GM19324 (cell line): ENCODE measurements around the gene PIANP.
"Not testable (repeated sequence)": the region's sequence is repeated elsewhere in the genome, so short reads cannot be mapped to it uniquely, and the experiment has no call there.

Source experiments
- ATAC-seq: cut with Tn5 transposase; IDR thresholded peaks from one replicate; pipeline ENCODE4 v1.9.1; 2021; ENCODE audit warnings: mild to moderate bottlenecking, moderate library complexity; ENCODE audit not compliant: unreplicated experiment, low FRiP score

The PIANP gene

DNA sequence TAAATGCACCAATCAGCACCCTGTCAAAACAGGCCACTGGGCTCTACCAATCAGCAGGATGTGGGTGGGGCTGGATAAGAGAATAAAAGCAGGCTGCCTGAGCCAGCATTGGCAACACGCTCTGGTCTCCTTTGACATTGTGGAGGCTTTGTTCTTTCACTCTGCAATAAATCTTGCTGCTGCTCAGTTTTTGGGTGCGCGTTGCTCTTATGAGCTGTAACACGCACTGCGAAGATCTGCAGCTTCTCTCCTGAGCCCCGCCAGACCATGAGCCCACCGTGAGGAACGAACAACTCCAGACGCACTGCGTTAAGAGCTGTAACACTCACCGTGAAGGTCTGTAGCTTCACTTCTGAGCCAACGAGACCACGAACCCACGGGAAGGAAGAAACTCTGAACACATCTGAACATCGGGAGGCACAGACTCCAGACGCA is 8.4 kb upstream of the PIANP start:
- ATAC-seq: no peak

- ATAC-seq: not testable (repeated sequence)
These were observed 7.7 kb upstream of the PIANP start for GRCh38 chr12:6708351-6708750.

DNA sequence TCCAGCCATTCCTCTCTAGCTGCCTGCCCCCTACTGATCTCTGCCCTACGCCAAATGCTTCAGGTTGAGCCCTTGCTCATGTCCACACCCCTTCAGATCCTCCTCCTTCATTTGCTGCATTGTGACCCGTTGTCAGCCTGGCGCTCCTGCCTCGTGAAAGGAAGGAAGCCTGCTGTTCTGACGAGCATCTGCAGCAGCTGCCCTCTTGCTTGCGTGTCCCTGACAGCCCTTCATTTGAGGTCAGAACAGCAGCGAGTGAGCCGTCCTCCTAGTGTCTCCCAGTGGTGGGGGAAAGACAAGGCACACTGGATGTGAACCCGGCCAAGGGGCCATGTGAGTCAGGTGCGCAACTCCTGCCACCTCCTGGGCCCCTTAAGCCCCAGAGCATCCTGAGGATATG is 3.0 kb upstream of the PIANP start:
- ATAC-seq: no peak

- no peak for ATAC-seq
These were observed 608 bp upstream of the PIANP start for GRCh38 chr12:6701078-6701768.

DNA sequence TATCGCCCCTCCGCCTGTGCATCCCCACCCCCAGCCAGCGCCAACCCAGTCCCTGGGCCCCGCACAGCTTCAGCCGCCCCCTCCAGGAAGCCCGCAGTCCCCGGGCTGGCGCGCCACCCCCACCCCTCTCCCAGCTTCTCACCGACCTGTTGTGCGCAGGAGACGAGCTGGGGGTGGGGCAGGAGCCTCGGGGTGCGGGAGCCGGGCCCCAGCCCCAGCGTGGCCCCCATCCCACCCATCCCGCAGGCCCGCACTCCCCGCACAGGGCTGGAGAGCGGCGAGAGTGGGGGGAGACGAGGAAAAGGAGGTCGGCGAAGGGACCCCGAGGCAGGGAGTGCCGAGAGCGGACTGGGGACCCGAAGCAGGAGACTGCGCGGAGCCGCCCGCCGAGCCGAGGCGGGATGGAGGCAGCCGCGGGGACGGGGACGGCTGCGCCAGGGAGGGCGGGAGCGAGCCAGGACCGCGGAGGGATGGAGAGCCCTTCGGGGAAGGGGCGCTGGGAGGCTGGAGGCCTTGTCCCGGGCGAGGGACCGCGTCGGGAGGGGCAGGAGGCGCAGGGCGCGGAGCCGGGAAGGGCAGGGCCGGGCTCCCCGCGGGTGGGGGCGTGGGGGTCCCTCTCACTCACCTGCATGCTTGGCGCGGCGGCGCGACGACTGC is 498 bp downstream of the PIANP start:
- no peak for ATAC-seq

DNA sequence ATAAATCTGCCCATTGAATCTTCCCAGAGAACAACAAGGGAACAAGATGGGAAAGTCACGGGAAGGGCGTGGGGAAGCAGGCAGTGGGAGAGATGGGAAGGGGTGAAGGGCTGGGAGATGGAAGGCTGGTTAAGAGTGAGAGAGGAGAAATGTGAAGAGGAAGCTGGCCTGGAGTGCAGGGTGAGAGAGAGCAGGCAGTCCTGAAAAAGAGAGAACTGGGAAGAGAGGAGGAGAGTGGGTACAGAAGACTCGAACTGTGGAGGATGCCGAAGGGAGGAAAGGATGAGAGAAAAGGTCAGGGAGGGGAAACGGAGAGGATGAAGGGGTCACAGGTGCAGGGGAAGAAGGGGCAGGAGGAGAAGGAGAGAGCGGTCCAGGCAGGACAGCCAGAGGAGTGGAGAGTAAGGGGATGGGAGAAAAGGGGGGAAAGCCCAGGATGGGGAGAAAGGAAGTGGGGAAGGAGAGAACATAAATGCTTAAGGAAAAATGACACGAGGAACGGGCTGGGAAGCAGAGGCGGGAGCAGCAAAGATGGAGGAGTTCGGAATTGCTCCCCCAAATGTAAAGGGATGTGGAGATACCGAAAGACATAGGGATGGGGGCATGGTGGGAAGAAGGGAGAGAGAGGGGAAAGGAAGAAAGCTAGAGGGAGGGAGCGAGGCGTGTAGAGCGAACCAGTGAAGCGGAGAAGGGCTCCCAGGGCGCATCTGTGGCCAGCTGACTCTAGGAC is 1.2 kb downstream of the PIANP start:
- no peak for ATAC-seq

DNA sequence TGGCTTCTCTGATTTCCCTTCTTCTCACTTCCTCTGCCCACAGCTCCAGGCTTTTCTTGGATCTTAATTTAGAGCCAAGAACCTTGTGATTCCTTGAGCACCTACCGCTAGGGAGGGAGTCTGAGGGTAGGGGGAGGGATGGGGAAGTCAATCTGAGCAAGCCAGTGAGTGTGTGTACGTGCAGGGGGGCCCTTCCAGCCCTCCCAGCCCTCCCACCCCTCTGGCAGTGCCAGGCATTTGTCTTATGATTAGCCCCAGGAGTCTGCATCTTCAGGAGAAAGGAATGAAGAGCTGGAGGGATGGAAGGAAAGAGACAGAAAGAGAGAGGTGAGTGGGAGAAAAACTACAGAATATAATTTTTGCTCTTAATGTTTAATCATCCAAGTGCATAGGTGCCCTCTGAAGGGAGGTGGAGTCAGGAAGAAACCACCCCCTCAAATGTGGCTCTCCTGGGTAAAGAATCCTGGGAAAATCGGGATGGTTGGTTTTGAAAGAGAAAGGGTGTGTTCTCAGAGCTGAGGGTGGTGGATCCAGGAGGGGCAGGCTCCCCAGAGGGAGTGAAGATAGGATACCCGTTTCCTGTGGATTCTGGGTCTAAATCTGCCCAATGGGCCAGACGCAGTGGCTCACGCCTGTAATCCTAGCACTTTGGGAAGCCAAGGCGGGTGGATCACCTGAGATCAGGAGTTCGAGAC is 2.1 kb downstream of the PIANP start:
- ATAC-seq: no peak

DNA sequence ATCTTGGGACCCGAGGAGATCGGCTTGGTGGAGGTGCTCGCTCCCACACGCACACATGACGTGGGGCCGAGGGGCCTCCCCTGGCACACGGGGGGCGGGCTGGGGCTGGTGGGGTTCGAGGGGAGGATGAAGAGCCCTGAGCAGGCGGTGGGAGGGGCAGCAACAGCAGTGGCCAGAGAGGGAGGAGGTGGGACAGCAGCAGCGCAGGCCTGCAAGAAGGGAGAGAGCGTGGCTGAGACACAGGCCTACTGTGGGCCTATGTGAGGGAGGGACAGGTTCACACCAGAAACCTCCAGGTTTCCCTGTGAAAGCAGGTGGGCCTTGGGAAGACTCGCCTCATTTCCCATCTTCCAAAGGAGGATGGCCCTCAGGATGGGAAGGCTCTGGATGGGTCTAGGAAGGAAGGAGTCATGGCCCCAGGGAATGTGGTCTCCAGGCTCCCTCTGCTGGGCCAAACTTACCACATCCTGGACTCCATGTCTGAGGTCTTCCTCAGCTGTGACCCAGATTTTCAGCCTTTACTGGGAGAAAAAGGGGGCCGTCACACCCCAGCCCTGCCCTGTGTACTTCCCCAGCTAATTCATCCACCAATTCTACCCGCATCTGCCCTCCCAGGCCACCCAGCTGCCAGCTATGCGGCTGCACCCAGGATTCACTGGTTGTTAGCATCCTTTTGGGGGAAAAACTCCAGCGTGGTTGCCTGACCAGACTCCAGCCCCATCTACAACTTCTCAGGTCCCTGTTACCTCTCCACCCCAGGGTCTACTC is 2.8 kb downstream of the PIANP start:
- ATAC-seq: no peak

- no peak for ATAC-seq
These were observed 3.7 kb downstream of the PIANP start for GRCh38 chr12:6696690-6697583.

DNA sequence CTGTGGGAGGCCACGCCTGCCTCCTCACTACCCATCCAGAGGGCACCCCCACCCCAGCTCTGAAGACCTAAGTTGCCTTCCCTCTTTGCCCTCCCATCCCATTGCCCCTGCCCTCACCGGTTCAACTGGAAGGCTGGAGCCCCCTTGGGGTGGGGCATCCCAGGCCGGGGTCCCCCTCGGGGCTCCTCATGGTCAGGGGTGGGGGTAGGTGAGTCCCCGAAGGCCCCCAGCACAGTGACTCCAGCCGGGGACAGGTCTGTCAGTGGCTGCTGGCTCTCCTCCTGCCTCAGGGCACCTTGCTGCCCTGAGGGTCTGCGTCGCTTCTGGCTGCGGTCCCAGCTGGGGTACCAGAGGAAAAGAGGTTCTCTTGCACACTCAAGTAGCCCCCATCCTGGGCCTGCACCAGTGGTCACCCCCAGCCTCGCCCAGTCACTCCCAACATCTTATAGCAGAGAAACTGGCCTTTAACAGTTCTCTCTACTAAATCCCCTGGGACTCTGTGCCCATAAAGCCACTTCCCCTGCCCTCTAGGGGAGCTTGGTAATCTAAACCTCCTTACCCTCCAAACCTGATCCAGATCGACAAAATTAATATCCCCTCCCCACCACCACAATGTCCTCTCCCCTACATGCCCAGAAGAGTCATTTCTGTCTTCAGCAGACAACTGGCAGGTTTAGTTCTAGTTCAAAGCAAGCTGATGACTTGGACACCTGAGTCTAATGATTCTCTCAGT is 5.1 kb downstream of the PIANP start:
- no peak for ATAC-seq

GRCh38 chr12:6694701-6695100 is 5.9 kb downstream of the PIANP start:
- no peak for ATAC-seq

- no peak for ATAC-seq
These were observed 6.7 kb downstream of the PIANP start for GRCh38 chr12:6693832-6694355.

- ATAC-seq: no peak
These were observed 7.7 kb downstream of the PIANP start for GRCh38 chr12:6692888-6693287.

- ATAC-seq: no peak
These were observed 9.1 kb downstream of the PIANP start for GRCh38 chr12:6691473-6691872.

DNA sequence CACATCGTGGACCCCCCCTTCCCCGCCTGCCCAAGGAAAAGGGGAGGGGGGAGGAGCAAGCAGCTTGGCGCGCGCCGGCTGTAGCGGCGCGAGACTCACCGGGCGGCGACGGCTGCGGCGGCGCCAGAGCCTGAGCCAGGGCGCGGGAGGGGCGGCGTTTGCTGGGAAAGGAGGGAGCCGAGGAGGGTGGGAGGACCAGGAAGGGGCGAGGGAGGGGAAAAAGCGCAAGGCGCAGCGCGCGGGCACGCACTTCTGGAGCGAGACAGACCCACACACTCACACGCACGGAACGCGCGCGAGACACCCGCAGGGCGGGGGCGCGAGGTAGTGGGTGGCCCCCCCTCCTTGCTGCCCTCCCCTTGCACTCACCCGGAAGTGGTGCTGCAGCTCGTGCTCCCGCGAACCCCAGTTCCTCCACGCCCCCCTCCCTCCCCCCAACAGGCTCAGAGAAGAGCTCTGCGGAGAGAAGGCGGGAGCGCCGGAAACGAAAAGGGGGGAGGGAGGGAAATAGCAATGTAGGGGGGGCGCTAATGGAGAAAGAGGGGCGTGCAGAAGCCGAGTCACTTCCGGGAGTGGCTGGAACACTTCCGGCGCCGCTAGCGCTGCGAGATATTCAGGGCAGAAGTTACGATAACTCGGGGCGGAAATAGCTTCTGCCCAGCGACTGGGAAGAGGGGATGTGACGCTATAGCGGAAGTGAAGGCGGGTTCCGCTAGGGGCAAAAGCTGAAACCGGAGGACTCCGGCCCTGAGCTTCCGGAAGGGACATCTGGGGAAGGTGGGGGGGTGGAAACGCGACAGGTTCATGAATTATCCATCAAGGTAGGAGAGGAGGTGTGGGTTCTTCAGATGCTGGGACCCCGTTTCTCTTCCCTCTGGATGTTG is 11.4 kb downstream of the PIANP start, which contains the start of gene ZNF384:
ZNF384 (minus strand) TSS at position 377 of the 884 bp plus-strand sequence. CDS start 9,855 bp downstream, outside the sequence.
- ATAC-seq: peak; percentile 88

DNA sequence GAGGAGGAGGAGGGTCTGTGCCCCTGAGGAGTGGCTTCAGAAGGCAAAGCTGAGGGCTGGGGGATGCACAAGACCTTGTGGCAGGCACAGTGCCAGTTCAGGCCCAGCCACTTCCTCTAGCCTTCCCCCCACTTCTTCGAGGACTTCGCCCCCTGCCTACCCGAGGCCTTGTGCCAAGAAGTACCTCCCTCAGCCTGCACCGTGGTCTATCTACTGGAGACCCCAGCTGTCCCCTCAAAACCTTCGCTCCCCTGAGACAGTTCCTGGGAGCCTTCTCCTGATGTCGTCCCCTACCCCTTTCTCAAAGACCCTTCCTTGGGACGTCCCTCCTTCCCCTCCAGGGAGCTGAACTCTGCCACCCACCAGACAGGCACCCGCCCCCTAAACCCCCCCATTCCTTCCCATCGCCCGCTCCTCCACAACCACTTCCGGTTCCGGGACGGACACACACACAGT is 12.0 kb downstream of the PIANP start:
- no peak for ATAC-seq

- no peak for ATAC-seq
These were observed 14.8 kb downstream of the PIANP start for GRCh38 chr12:6685814-6686213.
